HG03565 (cell line): ENCODE data around the gene GTF3C1.
A peak's percentile ranks its signal among the peaks of the same experiment; 100 is the strongest.
"Not testable (repeated sequence)": the region's sequence is repeated elsewhere in the genome, so short reads cannot be mapped to it uniquely, and the experiment has no call there.

Source experiments
- ATAC-seq: cut with Tn5 transposase; IDR thresholded peaks from one replicate; pipeline ENCODE4 v1.9.1; 2021; ENCODE audit warnings: mild to moderate bottlenecking, moderate library complexity; ENCODE audit not compliant: unreplicated experiment

GTF3C1 gene

GRCh38 chr16:27465483-27465879 lies 84.2 kb downstream of the GTF3C1 start:
- ATAC-seq, result no peak

- ATAC-seq, result no peak
Observed at GRCh38 chr16:27464626-27465482, 84.9 kb downstream of the GTF3C1 start.

DNA sequence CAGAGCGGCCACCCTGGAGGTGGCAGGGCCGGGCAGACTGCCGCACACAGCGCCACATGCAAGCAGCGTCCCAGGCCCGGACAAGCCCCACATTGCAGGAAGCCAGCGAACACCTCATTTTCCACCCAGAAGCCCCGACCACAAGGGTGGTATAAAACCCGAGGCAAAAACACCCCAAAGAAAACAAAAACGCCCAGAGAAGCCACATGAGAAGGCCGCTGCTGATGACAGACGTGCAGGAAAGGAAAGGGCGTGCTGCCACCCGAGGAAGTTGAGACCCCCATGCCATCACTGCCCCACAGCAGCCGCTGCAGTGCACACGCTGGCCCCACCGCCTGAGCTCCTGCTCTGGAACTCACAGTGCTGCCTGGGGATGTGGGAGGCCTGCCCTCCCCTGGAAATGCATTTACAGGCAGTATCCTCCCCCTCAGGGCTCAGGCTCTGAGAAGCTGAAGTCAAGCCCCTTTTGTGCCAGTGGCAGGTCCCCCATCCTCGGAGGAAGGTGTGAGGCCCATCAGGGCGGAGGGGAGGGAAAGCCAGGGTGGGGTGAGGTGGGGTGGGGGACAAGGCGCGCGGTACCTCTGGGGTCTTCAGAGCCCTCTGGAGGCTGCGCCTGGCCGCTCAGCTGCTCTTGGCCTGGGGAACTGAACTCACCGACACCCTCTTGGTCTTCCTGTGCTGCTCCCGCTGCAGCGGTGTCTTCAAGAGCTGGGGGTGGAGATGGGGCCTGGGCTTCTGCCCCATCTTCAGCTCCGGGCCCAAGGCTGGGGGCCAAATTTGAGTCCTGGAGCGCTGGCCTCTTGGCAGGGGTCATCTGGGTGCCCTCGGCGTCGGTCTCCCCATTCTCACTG lies 85.7 kb downstream of the GTF3C1 start:
- ATAC-seq, result no peak

DNA sequence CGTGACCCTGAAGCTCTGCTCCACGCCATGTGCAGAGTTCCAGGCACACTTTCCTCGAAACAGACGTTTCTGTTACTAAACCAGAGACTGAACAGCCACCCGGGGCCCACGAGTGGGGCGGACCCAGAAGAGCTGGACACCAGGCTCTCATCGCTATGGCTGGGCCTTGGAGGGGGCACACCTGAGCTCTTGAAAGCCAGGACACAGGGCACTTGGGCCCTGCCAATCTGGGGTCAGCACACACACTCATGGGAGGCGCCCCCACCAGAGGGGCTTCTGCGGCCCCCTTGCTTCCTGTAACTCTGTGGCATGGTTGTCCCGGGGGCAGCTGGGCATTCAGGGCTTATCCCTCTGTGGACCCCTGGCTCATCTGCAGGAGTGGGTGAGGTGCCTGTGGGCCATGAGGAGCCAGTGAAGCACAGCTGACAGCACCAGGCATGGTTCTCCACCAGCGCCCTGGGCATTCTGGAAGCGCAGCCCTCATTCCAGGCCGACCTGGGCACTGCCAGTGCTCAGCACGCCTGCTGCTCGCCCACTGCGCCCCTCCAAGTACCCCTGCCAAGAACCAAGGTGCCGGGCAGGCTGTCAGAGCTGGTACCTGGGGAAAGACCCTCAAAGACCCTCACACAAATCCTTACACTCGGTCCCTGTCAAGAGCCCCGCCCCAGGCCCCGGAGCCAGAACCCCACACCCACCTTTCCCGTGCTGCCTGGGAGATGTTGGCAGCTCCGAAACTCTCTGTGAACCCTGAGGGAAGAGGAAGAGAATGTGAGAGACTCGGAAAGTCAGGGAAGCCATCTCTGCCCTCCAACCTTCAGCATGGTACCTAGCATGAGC lies 86.6 kb downstream of the GTF3C1 start:
- ATAC-seq, result no peak

- ATAC-seq, result no peak
Observed at GRCh38 chr16:27462200-27462845, 87.4 kb downstream of the GTF3C1 start.

GRCh38 chr16:27461483-27462171 lies 88.1 kb downstream of the GTF3C1 start:
- ATAC-seq, result no peak

DNA sequence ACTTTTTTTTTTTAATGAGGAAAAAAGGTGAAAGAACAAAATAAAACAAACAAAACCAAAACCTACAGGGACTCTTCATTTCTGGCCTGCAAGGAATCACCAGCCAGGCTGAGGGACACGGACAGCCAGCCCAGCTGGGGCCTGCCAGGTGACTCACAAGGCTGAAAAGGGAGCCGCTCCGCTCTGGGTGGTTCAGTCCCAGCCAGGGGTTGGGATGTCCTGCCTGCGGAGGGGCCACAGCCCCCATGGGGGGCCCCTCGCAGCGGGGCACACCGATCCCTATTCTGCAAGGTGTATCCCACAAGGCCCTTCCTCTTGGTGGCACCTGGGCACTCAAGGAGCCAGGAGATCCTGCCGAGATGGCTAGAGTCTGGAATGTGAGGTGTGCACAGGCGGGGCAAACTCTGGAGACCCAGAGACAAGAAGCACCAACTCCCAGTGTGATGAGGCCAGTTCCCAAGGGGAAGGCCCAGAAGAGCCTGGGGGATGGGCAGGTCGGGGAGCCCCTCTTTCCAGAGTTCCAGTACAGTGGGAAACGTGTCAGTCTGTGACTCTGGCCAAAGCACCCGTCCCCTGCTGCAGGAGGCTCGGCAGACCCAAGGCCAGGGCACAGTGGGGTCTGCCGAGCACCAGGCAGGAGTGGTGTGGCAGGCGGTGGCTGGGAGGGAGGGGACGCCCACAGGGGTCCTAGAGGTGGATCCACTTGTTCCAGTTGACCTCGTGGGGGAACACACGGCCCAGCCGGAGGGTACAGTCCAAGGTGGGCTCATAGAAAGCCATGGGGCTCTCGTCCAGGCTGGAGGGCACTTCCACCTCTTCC lies 88.8 kb downstream of the GTF3C1 start:
- ATAC-seq, result no peak

- no peak for ATAC-seq
Observed at GRCh38 chr16:27460213-27460612, 89.5 kb downstream of the GTF3C1 start.

DNA sequence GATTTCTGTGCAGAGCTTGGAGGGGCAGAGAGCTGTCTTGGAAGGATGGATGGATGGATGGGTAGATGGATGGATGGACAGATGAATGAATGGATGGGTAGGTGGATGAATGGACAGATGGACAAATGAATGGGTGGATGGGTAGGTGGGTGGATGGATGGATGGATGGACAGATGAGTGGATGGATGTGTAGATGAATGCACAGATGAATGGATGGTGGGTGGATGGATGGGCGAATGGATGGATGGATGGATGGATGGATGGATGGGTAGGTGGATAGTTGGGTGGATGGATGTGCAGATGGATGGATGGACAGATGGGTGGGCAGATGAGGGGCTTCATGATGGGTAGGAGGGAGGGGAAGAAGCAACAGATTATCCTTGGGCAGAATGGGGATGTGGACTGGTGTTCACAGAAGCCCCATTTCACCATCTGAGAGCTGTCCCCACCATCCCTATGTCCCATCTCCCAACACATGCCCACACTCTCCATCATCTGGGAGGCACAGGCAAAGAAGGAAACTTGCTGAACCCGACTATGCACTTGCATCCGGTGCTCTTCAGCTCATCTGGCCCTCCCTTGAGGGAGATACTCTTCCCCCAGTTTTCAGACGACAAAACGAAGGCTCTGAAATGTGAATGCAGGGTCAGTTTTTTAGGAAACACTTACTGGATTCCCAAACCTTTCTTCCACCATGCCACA lies 90.6 kb downstream of the GTF3C1 start:
- no peak for ATAC-seq

GRCh38 chr16:27458258-27458657 lies 91.5 kb downstream of the GTF3C1 start:
- no peak for ATAC-seq

GRCh38 chr16:27457605-27457900 lies 92.2 kb downstream of the GTF3C1 start:
- not testable (repeated sequence) for ATAC-seq

DNA sequence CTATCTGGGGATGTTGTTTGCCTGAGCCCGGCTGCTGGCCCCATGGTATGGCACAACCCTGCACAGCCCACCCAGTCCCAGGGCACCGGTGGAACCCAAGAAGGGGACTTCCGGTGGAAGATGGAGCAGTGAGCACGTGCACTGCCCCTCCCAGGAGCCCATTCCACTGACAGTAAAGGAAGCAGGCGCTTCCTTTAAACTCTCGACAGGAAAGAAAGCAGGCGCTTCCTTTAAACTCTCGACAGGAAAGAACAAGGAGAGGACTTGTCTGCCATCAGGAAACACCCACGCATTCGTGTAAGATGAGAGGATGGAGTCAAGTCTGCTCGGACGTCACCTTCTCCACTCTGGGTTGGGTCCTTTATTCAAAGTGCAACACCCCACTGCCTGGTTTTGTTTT lies 94.0 kb downstream of the GTF3C1 start:
- ATAC-seq, result no peak

DNA sequence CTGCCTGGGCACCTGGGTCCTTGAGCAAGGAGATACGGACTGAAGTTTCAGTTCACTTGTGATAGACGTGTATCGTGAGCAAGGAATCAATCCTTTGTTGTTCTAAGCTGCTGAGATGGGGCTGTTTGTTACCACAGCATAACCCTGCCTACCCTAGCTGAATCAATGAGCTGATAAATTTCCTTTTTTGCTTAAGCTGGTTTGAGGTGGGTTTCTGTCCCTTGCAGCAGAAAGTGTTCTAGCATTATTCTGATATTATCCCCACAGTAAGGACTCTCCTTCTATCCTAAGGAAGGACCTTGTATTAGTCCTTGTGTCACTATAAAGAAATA lies 96.3 kb downstream of the GTF3C1 start:
- ATAC-seq, result no peak

DNA sequence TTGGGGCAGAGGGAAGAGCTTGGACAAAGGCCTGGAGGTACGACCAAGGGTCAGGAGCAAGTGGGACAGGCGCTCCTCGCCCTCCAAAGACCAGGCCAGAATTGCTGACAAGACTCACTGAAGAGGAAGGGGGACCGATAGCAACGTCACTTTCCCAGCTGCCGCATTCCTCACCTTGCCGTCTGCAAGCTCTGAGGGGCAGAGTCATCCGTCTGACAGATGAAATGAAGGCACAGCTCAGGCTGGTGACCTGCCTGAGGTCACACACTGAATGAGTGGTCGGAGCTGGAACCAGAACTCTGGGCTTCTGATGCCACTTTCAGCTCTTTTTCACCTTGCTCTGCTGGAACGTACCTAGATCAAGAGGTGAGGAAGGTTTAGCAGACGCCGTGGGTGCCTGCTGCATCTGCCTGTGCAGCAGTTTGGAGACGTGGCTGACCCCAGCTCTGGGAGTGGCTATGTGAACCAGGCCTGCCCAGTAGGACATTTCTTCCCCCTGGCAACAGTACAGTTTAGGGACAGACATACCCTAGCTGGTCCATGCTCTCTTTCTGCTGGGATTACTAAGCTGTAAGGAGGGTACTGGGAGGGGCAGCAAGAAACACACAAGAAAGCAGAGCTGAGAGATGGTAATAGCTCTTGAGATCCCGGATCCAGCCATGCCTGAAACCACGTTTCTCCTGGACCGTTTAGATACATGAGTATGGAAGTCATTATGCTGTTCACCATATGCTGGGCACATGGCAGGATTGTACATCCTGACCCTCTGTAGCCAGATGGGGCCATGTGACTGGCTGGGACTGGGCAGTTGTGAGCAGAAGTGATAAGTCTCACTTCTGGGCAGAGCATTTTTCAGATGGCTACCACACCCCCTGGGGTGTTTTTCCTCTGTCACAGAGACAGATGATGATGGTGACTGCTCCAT lies 96.9 kb downstream of the GTF3C1 start:
- no peak for ATAC-seq

DNA sequence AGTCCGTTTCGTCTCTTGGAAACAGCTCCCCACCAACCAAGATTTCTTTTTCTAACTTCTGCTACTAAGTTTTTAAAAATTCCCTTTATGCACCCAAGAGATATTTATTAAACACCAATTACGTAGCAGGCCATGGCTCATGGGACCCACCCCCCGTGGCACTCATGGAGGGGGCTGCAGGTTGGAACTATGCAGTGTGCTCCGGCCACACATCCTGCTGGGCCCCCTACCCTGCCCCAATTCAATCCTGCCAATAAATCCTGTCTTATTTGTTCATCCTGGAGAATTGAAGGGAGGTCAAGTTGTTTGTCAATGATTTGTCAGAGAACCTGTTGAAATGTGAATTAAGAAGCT lies 99.5 kb downstream of the GTF3C1 start:
- peak; percentile 13 for ATAC-seq

- peak; percentile 42 for ATAC-seq
Observed at GRCh38 chr16:27449434-27450195, 100.1 kb downstream of the GTF3C1 start.
